H9 (cell line): ENCODE data around the gene ZNRF1. TPM values are rescaled to one million over a fixed set of nuclear protein-coding genes. Genes with fewer than 3 reads are reported as not detected.
A peak's percentile ranks its signal among the peaks of the same experiment; 100 is the strongest.

Source experiments
- DNase-seq: peaks from one replicate; pipeline ENCODE4 v3.0.0-alpha.2; 2017
- H2AFZ ChIP-seq: one replicate; pipeline ENCODE4 v1.6.1; 2013; ENCODE audit warnings: mild to moderate bottlenecking, low read length, control low read depth, moderate library complexity
- H2AK5ac ChIP-seq: 2 replicates; pipeline ENCODE4 v1.6.1; 2013; ENCODE audit warnings: low read length, control low read depth, mixed read lengths; ENCODE audit not compliant: insufficient read length
- H2BK120ac ChIP-seq: one replicate; pipeline ENCODE4 v1.6.1; 2013; ENCODE audit warnings: low read depth, mild to moderate bottlenecking, low read length, control low read depth, inconsistent platforms; ENCODE audit not compliant: poor library complexity, severe bottlenecking
- H2BK12ac ChIP-seq: 2 replicates; pipeline ENCODE4 v1.6.1; 2013; ENCODE audit warnings: low read length, control low read depth, mixed read lengths, low read depth; ENCODE audit not compliant: insufficient read length
- H2BK15ac ChIP-seq: 2 replicates; pipeline ENCODE4 v1.6.1; 2013; ENCODE audit warnings: low read depth, low read length, control low read depth
- H2BK20ac ChIP-seq: one replicate; pipeline ENCODE4 v1.6.1; 2013; ENCODE audit warnings: low read depth, mild to moderate bottlenecking, low read length, control low read depth, inconsistent platforms; ENCODE audit not compliant: poor library complexity, severe bottlenecking
- H2BK5ac ChIP-seq: 2 replicates; pipeline ENCODE4 v1.6.1; 2013; ENCODE audit warnings: low read length, control low read depth, mixed read lengths; ENCODE audit not compliant: insufficient read length
- H3K14ac ChIP-seq: 2 replicates; pipeline ENCODE4 v1.6.1; 2013; ENCODE audit warnings: low read length, control low read depth; ENCODE audit not compliant: insufficient read depth
- H3K18ac ChIP-seq: 2 replicates; pipeline ENCODE4 v1.6.1; 2013; ENCODE audit warnings: low read depth, mild to moderate bottlenecking, mixed read lengths, low read length, control low read depth; ENCODE audit not compliant: insufficient read length
- H3K23ac ChIP-seq: 2 replicates; pipeline ENCODE4 v1.6.1; 2013; ENCODE audit warnings: low read length, control low read depth, mixed read lengths, low read depth; ENCODE audit not compliant: insufficient read length
- H3K23me2 ChIP-seq: 2 replicates; pipeline ENCODE4 v1.6.1; 2013; ENCODE audit warnings: low read depth, mild to moderate bottlenecking, mixed read lengths, low read length, control low read depth; ENCODE audit not compliant: insufficient read length, poor library complexity, severe bottlenecking
- H3K27ac ChIP-seq: 2 replicates; pipeline ENCODE4 v1.5.1; 2013; ENCODE audit warnings: low read length, control low read depth, mixed read lengths, low read depth; ENCODE audit not compliant: insufficient read length
- H3K27me3 ChIP-seq: 2 replicates; pipeline ENCODE4 v1.6.1; 2013; ENCODE audit warnings: low read length, control low read depth, inconsistent platforms; ENCODE audit not compliant: insufficient read depth
- H3K4ac ChIP-seq: 2 replicates; pipeline ENCODE4 v1.6.1; 2013; ENCODE audit warnings: low read depth, mild to moderate bottlenecking, control low read depth, inconsistent platforms, low read length, moderate library complexity
- H3K4me1 ChIP-seq: 2 replicates; pipeline ENCODE4 v1.6.1; 2013; ENCODE audit warnings: low read length, control low read depth, inconsistent platforms; ENCODE audit not compliant: insufficient read depth
- H3K4me2 ChIP-seq: 2 replicates; pipeline ENCODE4 v1.6.1; 2013; ENCODE audit warnings: low read length, control low read depth, mixed read lengths; ENCODE audit not compliant: insufficient read length, insufficient read depth
- H3K56ac ChIP-seq: 2 replicates; pipeline ENCODE4 v1.6.1; 2013; ENCODE audit warnings: low read depth, mild to moderate bottlenecking, mixed read lengths, low read length, control low read depth; ENCODE audit not compliant: insufficient read length
- H3K79me1 ChIP-seq: 2 replicates; pipeline ENCODE4 v1.6.1; 2013; ENCODE audit warnings: low read depth, mild to moderate bottlenecking, moderate library complexity, low read length, control low read depth, inconsistent platforms; ENCODE audit not compliant: insufficient read depth, poor library complexity, severe bottlenecking
- H3K79me2 ChIP-seq: 2 replicates; pipeline ENCODE4 v1.6.1; 2013; ENCODE audit warnings: low read length, control low read depth, inconsistent platforms; ENCODE audit not compliant: insufficient read depth
- H3K9ac ChIP-seq: 2 replicates; pipeline ENCODE4 v1.6.1; 2013; ENCODE audit warnings: low read length, control low read depth, mixed read lengths; ENCODE audit not compliant: insufficient read length; ENCODE audit errors: extremely low read depth
- H3K9me3 ChIP-seq: one replicate; pipeline ENCODE4 v1.6.1; 2013; ENCODE audit warnings: low read depth, low read length, inconsistent platforms; ENCODE audit not compliant: control insufficient read depth
- H3T11ph ChIP-seq: one replicate; pipeline ENCODE4 v1.6.1; 2013; ENCODE audit warnings: mild to moderate bottlenecking, low read length, control low read depth, inconsistent platforms
- H4K20me1 ChIP-seq: one replicate; pipeline ENCODE4 v1.6.1; 2013; ENCODE audit not compliant: control insufficient read depth, insufficient read length, insufficient read depth
- H4K5ac ChIP-seq: 2 replicates; pipeline ENCODE4 v1.6.1; 2013; ENCODE audit warnings: low read depth, mild to moderate bottlenecking, mixed read lengths, low read length, control low read depth; ENCODE audit not compliant: insufficient read length
- H4K8ac ChIP-seq: replicated peaks from 2 replicates; pipeline ENCODE4 v1.6.1; 2013; ENCODE audit warnings: low read length, control low read depth, mixed read lengths, low read depth; ENCODE audit not compliant: insufficient read length
- H4K91ac ChIP-seq: 2 replicates; pipeline ENCODE4 v1.6.1; 2013; ENCODE audit warnings: low read depth, mild to moderate bottlenecking, moderate library complexity, mixed read lengths, low read length, control low read depth; ENCODE audit not compliant: insufficient read length
- H3K27ac Mint-ChIP-seq, 3 experiments: 2 replicates in 2 of 3; 3 replicates in 1 of 3; pipeline ENCODE4 v1.8.0; 2020 to 2021; ENCODE audit warnings: mixed read lengths in 3 of 3, mild to moderate bottlenecking in 1 of 3, moderate library complexity in 1 of 3
- H3K27me3 Mint-ChIP-seq: 2 replicates; pipeline ENCODE4 v1.8.0; 2021; ENCODE audit warnings: low read depth, mild to moderate bottlenecking, moderate library complexity, mixed read lengths
- H3K36me3 Mint-ChIP-seq, 3 experiments: 2 replicates in 2 of 3; 3 replicates in 1 of 3; pipeline ENCODE4 v1.8.0; 2020 to 2021; ENCODE audit warnings: low read depth in 3 of 3, mixed read lengths in 3 of 3; ENCODE audit not compliant: insufficient read depth in 1 of 3
- H3K4me1 Mint-ChIP-seq, 2 experiments: 2 replicates each; pipeline ENCODE4 v1.8.0; 2020; ENCODE audit warnings: mixed read lengths in 2 of 2
- H3K4me3 Mint-ChIP-seq, 2 experiments: 2 replicates in 1 of 2; 3 replicates in 1 of 2; pipeline ENCODE4 v1.8.0; 2020 to 2021; ENCODE audit warnings: mild to moderate bottlenecking in 2 of 2, mixed read lengths in 2 of 2, moderate library complexity in 1 of 2
- H3K9me3 Mint-ChIP-seq, 2 experiments: 2 replicates in 1 of 2; 3 replicates in 1 of 2; pipeline ENCODE4 v1.8.0; 2020; ENCODE audit warnings: mild to moderate bottlenecking in 2 of 2, mixed read lengths in 2 of 2, moderate library complexity in 1 of 2
- WGBS: extraction: QIAGEN DNeasy Blood & Tissue Kit; methylation state at CpG from one replicate; pipeline ENCODE4 v1.1.7; 2013; ENCODE audit warnings: missing lambda C conversion rate, low lambda C conversion rate, mixed read lengths; ENCODE audit not compliant: insufficient read length; ENCODE audit errors: extremely low coverage; 5-methylcytosine and 5-hydroxymethylcytosine counted together
- total RNA-seq: library from RNA; stranded (reverse); gene quantifications from 2 replicates; pipeline ENCODE4 v1.2.1, GENCODE V29; 2021
- TF ChIP-seq, protein P1 (sequence below): fragments of 200-600 bp; sonication (generic); conservative IDR thresholded peaks from 3 replicates; pipeline ENCODE4 v1.8.0; 2021; ENCODE audit warnings: antibody characterized with exemption, mild to moderate bottlenecking

Gene ZNRF1
- total RNA-seq, 1 experiment from 2014 or later, result 49.6 TPM

DNA sequence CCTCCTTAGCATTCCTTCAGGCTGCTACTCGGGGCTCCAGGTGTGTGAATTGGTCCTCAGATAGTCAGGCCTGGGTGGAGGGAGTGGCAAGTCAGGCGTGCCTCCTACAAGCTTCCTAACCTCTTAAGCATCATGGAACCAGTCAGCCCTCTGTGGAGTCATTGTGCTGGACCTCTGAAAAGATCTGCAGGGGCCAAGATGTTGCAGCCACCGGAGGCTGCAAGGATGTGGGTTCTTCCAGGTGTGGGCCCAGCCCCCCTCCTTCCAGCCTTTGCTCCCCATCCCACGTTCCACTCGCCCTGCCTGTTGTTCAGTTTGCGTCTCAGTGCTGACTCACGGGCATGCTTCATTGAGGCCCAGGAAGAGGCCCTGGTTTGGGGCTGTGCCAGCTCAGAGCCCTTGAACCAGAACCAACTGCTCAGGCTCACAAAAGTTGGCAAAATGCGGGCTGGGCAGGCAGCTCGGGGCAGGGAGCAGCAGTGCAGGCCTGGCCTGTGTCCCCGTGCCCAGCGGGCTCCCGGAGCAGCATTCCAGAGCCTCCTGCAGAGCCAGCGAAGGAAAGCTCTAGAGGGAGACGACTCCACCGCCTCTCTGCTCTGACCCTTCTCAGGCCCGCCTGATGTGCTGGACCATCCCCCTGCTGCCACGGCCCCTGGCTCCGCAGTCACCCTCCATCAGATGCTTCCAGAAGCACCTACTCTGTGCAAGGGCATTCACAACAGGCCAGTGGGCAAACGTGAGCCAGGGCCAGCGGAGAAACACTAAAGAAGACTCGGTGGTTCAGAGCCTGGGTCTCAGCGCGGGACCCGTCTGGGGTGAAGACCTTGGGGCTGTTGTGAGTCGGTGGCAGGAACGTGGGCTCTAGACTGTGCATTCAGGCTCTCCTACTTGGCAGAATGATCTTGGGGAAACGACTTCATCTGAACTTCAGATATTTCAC lies 110.2 kb downstream of the ZNRF1 start:
- no peaks in the 10 kb centered on the region for H3K27me3 ChIP-seq
- no peak overlapping the region for H2AK5ac ChIP-seq
- H4K8ac ChIP-seq, result no peak overlapping the region
- no peak overlapping the region for H3T11ph ChIP-seq
- no peak overlapping the region for H3K27ac ChIP-seq
- H3K9me3 ChIP-seq, result no peaks in the 10 kb centered on the region
- H4K5ac ChIP-seq, result no peak overlapping the region
- no peak overlapping the region for H2AFZ ChIP-seq
- no peak overlapping the region for H3K56ac ChIP-seq
- peak; percentile 44 for DNase-seq
- no peak overlapping the region for H3K18ac ChIP-seq
- H3K4me1 Mint-ChIP-seq, result peaks cover 42 to 56% of the 10 kb centered on the region in 2 experiments
- H3K14ac ChIP-seq, result no peak overlapping the region
- H2BK5ac ChIP-seq, result no peak overlapping the region
- no CpG with 5 or more reads among the region's 27 CpGs for WGBS
- no peak overlapping the region for H3K4me2 ChIP-seq
- H3K4me1 ChIP-seq, result peaks cover 6% of the 10 kb centered on the region; the same call in 1 of the 2 replicates
- H3K79me1 ChIP-seq, result no peaks in the 10 kb centered on the region
- H3K4ac ChIP-seq, result no peak overlapping the region
- H2BK20ac ChIP-seq, result no peak overlapping the region
- TF ChIP-seq, protein P1, sequence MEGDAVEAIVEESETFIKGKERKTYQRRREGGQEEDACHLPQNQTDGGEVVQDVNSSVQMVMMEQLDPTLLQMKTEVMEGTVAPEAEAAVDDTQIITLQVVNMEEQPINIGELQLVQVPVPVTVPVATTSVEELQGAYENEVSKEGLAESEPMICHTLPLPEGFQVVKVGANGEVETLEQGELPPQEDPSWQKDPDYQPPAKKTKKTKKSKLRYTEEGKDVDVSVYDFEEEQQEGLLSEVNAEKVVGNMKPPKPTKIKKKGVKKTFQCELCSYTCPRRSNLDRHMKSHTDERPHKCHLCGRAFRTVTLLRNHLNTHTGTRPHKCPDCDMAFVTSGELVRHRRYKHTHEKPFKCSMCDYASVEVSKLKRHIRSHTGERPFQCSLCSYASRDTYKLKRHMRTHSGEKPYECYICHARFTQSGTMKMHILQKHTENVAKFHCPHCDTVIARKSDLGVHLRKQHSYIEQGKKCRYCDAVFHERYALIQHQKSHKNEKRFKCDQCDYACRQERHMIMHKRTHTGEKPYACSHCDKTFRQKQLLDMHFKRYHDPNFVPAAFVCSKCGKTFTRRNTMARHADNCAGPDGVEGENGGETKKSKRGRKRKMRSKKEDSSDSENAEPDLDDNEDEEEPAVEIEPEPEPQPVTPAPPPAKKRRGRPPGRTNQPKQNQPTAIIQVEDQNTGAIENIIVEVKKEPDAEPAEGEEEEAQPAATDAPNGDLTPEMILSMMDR, result no peak
- no peaks in the 10 kb centered on the region for H4K20me1 ChIP-seq
- H4K91ac ChIP-seq, result no peak overlapping the region
- peak overlapping the region in 2 of 3 experiments; percentile 50 to 73; a peak in 3 of 7 replicates for H3K27ac Mint-ChIP-seq
- peaks cover 5 to 26% (median 21%) of the 10 kb centered on the region in 3 experiments; a peak in 6 of 7 replicates for H3K36me3 Mint-ChIP-seq
- peaks cover 4% of the 10 kb centered on the region; the same call in 1 of the 2 replicates for H3K27me3 Mint-ChIP-seq
- no peak overlapping the region for H2BK120ac ChIP-seq
- H3K23me2 ChIP-seq, result no peaks in the 10 kb centered on the region
- no peak overlapping the region for H3K9ac ChIP-seq
- H3K4me3 Mint-ChIP-seq, result no peak overlapping the region
- H3K9me3 Mint-ChIP-seq, result no peaks in the 10 kb centered on the region
- H3K79me2 ChIP-seq, result 0 out of 2 replicates have a peak, but pooled peaks cover 1% of the 10 kb centered on the region
- no peak overlapping the region for H3K23ac ChIP-seq
- no peak overlapping the region for H2BK12ac ChIP-seq
- H2BK15ac ChIP-seq, result no peak overlapping the region
